ENCODE data around the gene PLCG1.

PLCG1 gene

GRCh38 chr20:41196653-41197225 lies 59.4 kb downstream of the PLCG1 start:
- Histone ChIP-seq H3K4me1 (ENCODE audit: control insufficient read depth in 1 of 2, insufficient read depth in 2 of 2, low read length in 2 of 2) (no peaks in the 10 kb centered on the region), H3K9ac (ENCODE audit: low read depth in 1 of 2, low read length in 2 of 2) (no peak overlapping the region), H3K36me3 (ENCODE audit: control insufficient read depth in 1 of 2, insufficient read depth in 2 of 2, low read length in 2 of 2) (peaks cover 0 to 5% of the 10 kb centered on the region in 2 donors), H3K27me3 (ENCODE audit: control insufficient read depth in 1 of 2, insufficient read depth in 2 of 2, low read length in 2 of 2) (no peaks in the 10 kb centered on the region), H3K4me3 (ENCODE audit: low read depth in 1 of 2, low read length in 2 of 2) (no peak overlapping the region), H3K27ac (ENCODE audit: low read depth, low read length) (no peak overlapping the region), H3K9me3 (ENCODE audit: control insufficient read depth in 1 of 2, low read length in 2 of 2) (peaks cover 6 to 12% of the 10 kb centered on the region in 2 donors)

DNA sequence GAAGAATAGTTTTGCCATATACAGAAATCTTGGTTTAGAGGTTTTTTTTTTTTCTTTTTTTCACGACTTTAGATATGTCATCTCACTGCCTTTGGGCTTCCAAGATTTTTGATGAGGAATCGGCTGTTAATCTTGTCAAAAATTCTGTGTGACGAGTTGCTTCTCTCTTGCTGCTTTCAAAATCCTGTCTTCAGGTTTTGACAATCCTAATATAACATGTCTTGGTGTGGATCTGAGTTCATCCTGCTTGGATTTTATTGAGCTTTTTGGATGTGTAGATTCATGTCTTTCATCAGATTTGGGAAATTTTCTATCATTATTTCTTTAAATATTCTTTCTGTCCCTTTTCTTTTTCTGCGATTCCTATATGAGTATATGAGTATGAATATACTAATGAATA lies 61.1 kb downstream of the PLCG1 start:
- H3K36me3 ChIP-seq (ENCODE audit: control insufficient read depth in 1 of 2, insufficient read depth in 2 of 2, low read length in 2 of 2), result peaks cover 2 to 14% of the 10 kb centered on the region in 2 donors

DNA sequence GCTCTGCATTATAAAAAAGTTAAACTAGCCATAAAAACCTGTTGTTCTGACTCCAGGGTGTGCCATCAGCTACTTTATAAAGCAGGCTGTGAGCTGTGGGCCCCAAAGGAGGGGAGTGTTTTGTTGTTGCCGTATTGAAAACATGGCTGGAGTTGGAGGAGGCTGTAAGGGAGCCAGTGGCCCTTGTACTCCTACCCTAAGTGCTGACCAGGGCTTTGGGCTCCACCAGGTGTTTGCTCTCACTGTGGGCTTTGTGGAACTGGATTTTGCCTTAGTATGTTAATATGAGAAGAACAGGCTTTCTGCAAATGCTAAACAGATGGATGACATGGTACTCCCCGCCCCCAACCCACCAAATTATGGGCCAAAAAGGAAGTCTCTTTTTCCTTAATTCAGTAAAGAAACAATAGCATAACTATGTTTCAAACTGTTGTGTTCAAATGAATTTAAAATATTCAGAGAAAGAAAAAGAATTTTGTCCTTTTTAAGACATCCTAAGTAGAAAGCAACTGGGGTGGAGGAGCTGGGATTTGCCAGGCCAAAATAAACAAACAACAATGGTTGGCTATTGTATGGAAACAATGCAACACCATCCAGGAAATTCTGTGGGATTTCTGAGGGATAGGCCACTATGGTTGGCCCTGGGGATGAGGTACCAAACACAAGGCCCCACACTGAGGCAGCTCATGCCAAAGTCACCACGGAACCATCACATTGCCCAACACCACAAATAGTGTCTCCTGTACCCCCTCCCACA lies 63.3 kb downstream of the PLCG1 start:
- peaks cover 0 to 12% of the 10 kb centered on the region in 2 donors for H3K9me3 ChIP-seq (ENCODE audit: control insufficient read depth in 1 of 2, low read length in 2 of 2)
- H3K4me3 ChIP-seq (ENCODE audit: low read depth in 1 of 2, low read length in 2 of 2), result no peak overlapping the region
- H3K36me3 ChIP-seq (ENCODE audit: control insufficient read depth in 1 of 2, insufficient read depth in 2 of 2, low read length in 2 of 2), result peaks cover 13 to 26% of the 10 kb centered on the region in 2 donors
- H3K4me1 ChIP-seq (ENCODE audit: control insufficient read depth in 1 of 2, insufficient read depth in 2 of 2, low read length in 2 of 2), result no peaks in the 10 kb centered on the region
- no peaks in the 10 kb centered on the region for H3K27me3 ChIP-seq (ENCODE audit: control insufficient read depth in 1 of 2, insufficient read depth in 2 of 2, low read length in 2 of 2)
- no peak overlapping the region for H3K27ac ChIP-seq (ENCODE audit: low read depth, low read length)
- H3K9ac ChIP-seq (ENCODE audit: low read depth in 1 of 2, low read length in 2 of 2), result no peak overlapping the region

More for the DNA sequence above, 61.1 kb downstream of the PLCG1 start:
- Histone ChIP-seq H3K27me3 (ENCODE audit: control insufficient read depth in 1 of 2, insufficient read depth in 2 of 2, low read length in 2 of 2) (no peaks in the 10 kb centered on the region), H3K4me3 (ENCODE audit: low read depth in 1 of 2, low read length in 2 of 2) (no peak overlapping the region), H3K9me3 (ENCODE audit: control insufficient read depth in 1 of 2, low read length in 2 of 2) (peaks cover 0 to 12% of the 10 kb centered on the region in 2 donors), H3K9ac (ENCODE audit: low read depth in 1 of 2, low read length in 2 of 2) (no peak overlapping the region), H3K27ac (ENCODE audit: low read depth, low read length) (no peak overlapping the region), H3K4me1 (ENCODE audit: control insufficient read depth in 1 of 2, insufficient read depth in 2 of 2, low read length in 2 of 2) (no peaks in the 10 kb centered on the region)

DNA sequence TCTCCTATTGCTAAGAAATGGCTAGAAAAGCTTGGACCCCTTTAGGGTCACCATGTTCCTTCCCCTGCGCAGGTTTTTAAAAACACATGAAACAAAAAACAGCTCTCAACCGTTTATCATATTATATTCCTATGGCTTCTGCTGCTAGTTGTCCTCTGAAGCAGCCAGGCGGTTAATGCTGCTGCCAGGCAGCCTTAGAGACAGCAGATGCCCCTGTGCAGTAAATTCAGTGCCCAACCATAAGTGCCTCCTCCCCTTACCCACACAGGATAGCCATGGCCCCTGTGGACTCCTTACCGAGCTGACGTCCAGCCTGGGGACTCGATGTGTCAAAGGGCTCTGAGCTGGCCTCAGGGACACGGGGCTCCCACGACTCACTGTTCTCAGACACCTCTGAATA lies 64.4 kb downstream of the PLCG1 start:
- H3K4me3 ChIP-seq (ENCODE audit: low read depth in 1 of 2, low read length in 2 of 2), result no peak overlapping the region
- H3K27me3 ChIP-seq (ENCODE audit: control insufficient read depth in 1 of 2, insufficient read depth in 2 of 2, low read length in 2 of 2), result no peaks in the 10 kb centered on the region
- no peak overlapping the region for H3K27ac ChIP-seq (ENCODE audit: low read depth, low read length)
- H3K9me3 ChIP-seq (ENCODE audit: control insufficient read depth in 1 of 2, low read length in 2 of 2), result peaks cover 0 to 12% of the 10 kb centered on the region in 2 donors
- H3K36me3 ChIP-seq (ENCODE audit: control insufficient read depth in 1 of 2, insufficient read depth in 2 of 2, low read length in 2 of 2), result peaks cover 13 to 26% of the 10 kb centered on the region in 2 donors
- H3K9ac ChIP-seq (ENCODE audit: low read depth in 1 of 2, low read length in 2 of 2), result no peak overlapping the region
- no peaks in the 10 kb centered on the region for H3K4me1 ChIP-seq (ENCODE audit: control insufficient read depth in 1 of 2, insufficient read depth in 2 of 2, low read length in 2 of 2)

GRCh38 chr20:41202426-41202825 lies 65.1 kb downstream of the PLCG1 start:
- H3K4me1 ChIP-seq (ENCODE audit: control insufficient read depth in 1 of 2, insufficient read depth in 2 of 2, low read length in 2 of 2), result no peaks in the 10 kb centered on the region
- H3K9me3 ChIP-seq (ENCODE audit: control insufficient read depth in 1 of 2, low read length in 2 of 2), result peaks cover 0 to 12% of the 10 kb centered on the region in 2 donors
- H3K4me3 ChIP-seq (ENCODE audit: low read depth in 1 of 2, low read length in 2 of 2), result no peak overlapping the region
- no peaks in the 10 kb centered on the region for H3K27me3 ChIP-seq (ENCODE audit: control insufficient read depth in 1 of 2, insufficient read depth in 2 of 2, low read length in 2 of 2)
- no peak overlapping the region for H3K9ac ChIP-seq (ENCODE audit: low read depth in 1 of 2, low read length in 2 of 2)
- H3K27ac ChIP-seq (ENCODE audit: low read depth, low read length), result no peak overlapping the region
- H3K36me3 ChIP-seq (ENCODE audit: control insufficient read depth in 1 of 2, insufficient read depth in 2 of 2, low read length in 2 of 2), result peaks cover 13 to 26% of the 10 kb centered on the region in 2 donors

- Histone ChIP-seq H3K36me3 (ENCODE audit: control insufficient read depth in 1 of 2, insufficient read depth in 2 of 2, low read length in 2 of 2) (peaks cover 13 to 26% of the 10 kb centered on the region in 2 donors), H3K27me3 (ENCODE audit: control insufficient read depth in 1 of 2, insufficient read depth in 2 of 2, low read length in 2 of 2) (no peaks in the 10 kb centered on the region), H3K9me3 (ENCODE audit: control insufficient read depth in 1 of 2, low read length in 2 of 2) (peaks cover 0 to 7% of the 10 kb centered on the region in 2 donors), H3K27ac (ENCODE audit: low read depth, low read length) (no peak overlapping the region), H3K4me3 (ENCODE audit: low read depth in 1 of 2, low read length in 2 of 2) (no peak overlapping the region), H3K4me1 (ENCODE audit: control insufficient read depth in 1 of 2, insufficient read depth in 2 of 2, low read length in 2 of 2) (no peaks in the 10 kb centered on the region), H3K9ac (ENCODE audit: low read depth in 1 of 2, low read length in 2 of 2) (no peak overlapping the region)
Observed at GRCh38 chr20:41203660-41204059, 66.3 kb downstream of the PLCG1 start.

DNA sequence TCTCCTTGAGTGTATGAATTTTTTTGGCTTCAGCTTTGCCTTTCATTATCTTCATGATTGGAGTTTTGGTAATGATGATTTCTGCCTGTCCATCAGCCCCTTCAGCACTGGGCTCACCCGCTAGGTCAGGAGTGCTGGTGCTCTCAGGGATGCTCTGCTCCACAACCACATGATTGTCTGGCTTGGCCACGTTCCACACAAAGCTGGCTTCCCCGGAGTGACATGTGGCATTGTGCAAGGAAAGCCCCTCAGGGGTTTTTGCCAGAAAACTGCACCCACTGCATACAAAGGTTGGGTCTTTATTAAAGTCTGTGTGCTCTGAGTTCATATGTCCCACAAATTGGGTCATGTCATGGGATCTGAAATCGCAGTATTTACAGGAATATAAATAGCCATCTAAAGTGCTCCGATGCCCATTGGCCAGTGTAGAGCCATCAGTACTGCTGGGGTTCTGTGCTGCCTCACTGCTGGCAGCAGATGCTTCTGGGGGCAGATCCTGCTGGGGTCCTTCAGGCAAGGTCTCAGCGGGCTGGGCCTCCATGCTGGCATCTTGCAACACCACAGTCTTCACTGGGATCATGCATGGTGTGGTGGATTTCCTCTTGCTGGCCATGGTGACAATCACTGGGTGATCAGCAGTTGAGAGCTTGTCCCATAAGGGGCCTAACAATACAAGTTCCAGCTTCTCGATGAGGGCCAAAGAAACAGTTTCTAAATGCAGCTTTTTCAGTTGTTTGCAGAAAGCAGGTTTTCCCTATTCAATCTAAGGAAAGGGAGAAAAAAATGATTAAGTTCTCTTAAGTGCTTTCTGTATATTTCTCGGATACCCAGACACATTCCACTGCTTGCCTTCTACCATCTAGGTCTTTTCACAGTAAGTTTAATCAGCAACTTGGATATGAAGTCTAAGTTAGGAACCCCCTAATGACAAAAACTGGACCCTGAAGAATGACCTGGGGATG lies 67.2 kb downstream of the PLCG1 start:
- no peak overlapping the region for H3K9ac ChIP-seq (ENCODE audit: low read depth in 1 of 2, low read length in 2 of 2)
- no peaks in the 10 kb centered on the region for H3K9me3 ChIP-seq (ENCODE audit: control insufficient read depth in 1 of 2, low read length in 2 of 2)
- H3K36me3 ChIP-seq (ENCODE audit: control insufficient read depth in 1 of 2, insufficient read depth in 2 of 2, low read length in 2 of 2), result peaks cover 13 to 26% of the 10 kb centered on the region in 2 donors
- no peak overlapping the region for H3K27ac ChIP-seq (ENCODE audit: low read depth, low read length)
- no peak overlapping the region for H3K4me3 ChIP-seq (ENCODE audit: low read depth in 1 of 2, low read length in 2 of 2)
- H3K27me3 ChIP-seq (ENCODE audit: control insufficient read depth in 1 of 2, insufficient read depth in 2 of 2, low read length in 2 of 2), result no peaks in the 10 kb centered on the region
- H3K4me1 ChIP-seq (ENCODE audit: control insufficient read depth in 1 of 2, insufficient read depth in 2 of 2, low read length in 2 of 2), result no peaks in the 10 kb centered on the region

DNA sequence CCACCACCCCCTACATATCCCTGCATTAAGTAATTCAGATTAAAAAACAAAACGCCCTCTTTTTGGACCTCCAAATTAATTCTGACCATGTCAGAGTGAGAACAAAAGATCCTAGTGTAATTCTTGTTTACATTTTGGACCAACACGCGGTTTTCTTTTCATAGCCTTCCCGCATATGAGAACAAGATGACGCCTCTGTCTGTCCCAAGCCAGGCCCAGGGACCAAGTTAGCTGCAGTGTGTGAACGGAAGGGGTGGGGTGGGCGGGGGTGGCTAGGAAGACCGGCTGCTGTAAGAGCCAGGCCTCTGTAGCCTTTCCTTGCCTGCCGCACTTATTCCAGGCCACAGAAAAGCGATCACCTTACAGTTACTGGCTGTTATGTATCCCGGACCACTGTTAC lies 68.0 kb downstream of the PLCG1 start:
- no peak overlapping the region for H3K27ac ChIP-seq (ENCODE audit: low read depth, low read length)
- no peaks in the 10 kb centered on the region for H3K27me3 ChIP-seq (ENCODE audit: control insufficient read depth in 1 of 2, insufficient read depth in 2 of 2, low read length in 2 of 2)
- no peaks in the 10 kb centered on the region for H3K9me3 ChIP-seq (ENCODE audit: control insufficient read depth in 1 of 2, low read length in 2 of 2)
- peaks cover 13 to 26% of the 10 kb centered on the region in 2 donors for H3K36me3 ChIP-seq (ENCODE audit: control insufficient read depth in 1 of 2, insufficient read depth in 2 of 2, low read length in 2 of 2)
- no peaks in the 10 kb centered on the region for H3K4me1 ChIP-seq (ENCODE audit: control insufficient read depth in 1 of 2, insufficient read depth in 2 of 2, low read length in 2 of 2)
- no peak overlapping the region for H3K9ac ChIP-seq (ENCODE audit: low read depth in 1 of 2, low read length in 2 of 2)
- H3K4me3 ChIP-seq (ENCODE audit: low read depth in 1 of 2, low read length in 2 of 2), result no peak overlapping the region

DNA sequence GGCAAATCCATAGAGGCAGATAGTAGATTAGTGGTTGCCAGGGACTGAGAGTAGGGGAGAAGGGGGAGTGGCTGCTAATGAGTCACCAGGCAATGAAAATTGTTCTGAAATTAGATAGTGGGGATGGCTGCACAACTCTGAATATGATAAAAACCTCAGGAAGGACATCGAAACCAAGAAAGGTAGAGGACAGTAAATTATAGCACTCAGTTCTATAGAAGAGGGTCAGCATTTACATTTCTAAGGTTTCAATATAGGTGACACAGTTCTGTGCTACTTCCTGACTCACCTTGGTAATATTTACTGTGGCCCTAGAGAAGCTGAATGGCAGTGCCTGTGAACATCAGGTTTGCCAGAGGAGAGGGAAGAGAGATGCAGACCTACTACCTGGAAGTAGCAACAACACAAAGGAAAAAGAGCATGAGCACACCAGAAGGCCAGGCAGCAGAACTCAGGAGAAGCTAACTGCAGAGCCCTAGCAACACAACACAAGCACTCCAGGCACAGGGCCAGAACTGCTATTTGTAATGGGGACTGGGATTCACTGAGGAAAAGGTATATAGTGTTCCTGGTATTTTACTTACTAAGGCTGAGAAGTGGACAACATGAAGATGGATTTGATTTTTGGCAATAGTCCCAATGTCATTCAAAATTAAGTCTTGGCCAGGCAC lies 75.9 kb downstream of the PLCG1 start:
- Histone ChIP-seq H3K9ac (ENCODE audit: low read depth in 1 of 2, low read length in 2 of 2) (no peak overlapping the region), H3K27ac (ENCODE audit: low read depth, low read length) (no peak overlapping the region)

More for the DNA sequence above, 75.9 kb downstream of the PLCG1 start:
- Histone ChIP-seq H3K4me1 (ENCODE audit: control insufficient read depth in 1 of 2, insufficient read depth in 2 of 2, low read length in 2 of 2) (no peaks in the 10 kb centered on the region), H3K27me3 (ENCODE audit: control insufficient read depth in 1 of 2, insufficient read depth in 2 of 2, low read length in 2 of 2) (no peaks in the 10 kb centered on the region), H3K4me3 (ENCODE audit: low read depth in 1 of 2, low read length in 2 of 2) (no peak overlapping the region), H3K36me3 (ENCODE audit: control insufficient read depth in 1 of 2, insufficient read depth in 2 of 2, low read length in 2 of 2) (no peaks in the 10 kb centered on the region), H3K9me3 (ENCODE audit: control insufficient read depth in 1 of 2, low read length in 2 of 2) (no peaks in the 10 kb centered on the region)
